Gastrocnemius medialis (tissue), 4 donors: ENCODE results near the gene SLC17A4. TPM values are rescaled to one million over a fixed set of nuclear protein-coding genes. Genes with fewer than 3 reads are reported as not detected.
"Not testable (repeated sequence)": the region's sequence is repeated elsewhere in the genome, so short reads cannot be mapped to it uniquely, and the experiment has no call there.

Experiments
- ATAC-seq, 2 donors: fragments of 150-250 bp; one replicate each; pipeline ENCODE4 v1.9.1; 2016
- DNase-seq, 2 donors: peaks; one replicate each; pipeline ENCODE4 v3.0.0-alpha.2; 2019
- H3K27ac ChIP-seq, 4 donors: fragments of 200-600 bp; sonication (generic); 1 replicate in 1 of 4; 2 replicates in 3 of 4; pipeline ENCODE4 v1.5.1; 2016 to 2018; ENCODE audit warnings: mild to moderate bottlenecking in 2 of 4, moderate library complexity in 1 of 4
- H3K27me3 ChIP-seq, 3 donors: fragments of 200-600 bp; sonication (generic) in 2 of 3; 1 replicate in 1 of 3; 2 replicates in 2 of 3; pipeline versions ENCODE4 v1.5.1 to v1.6.0; 2016 to 2019; ENCODE audit warnings: mild to moderate bottlenecking in 1 of 3, moderate library complexity in 1 of 3
- H3K36me3 ChIP-seq, 2 donors: fragments of 200-600 bp; sonication (generic) in 1 of 2; one replicate each; pipeline ENCODE4 v1.5.1; 2017 to 2018
- H3K4me1 ChIP-seq, 2 donors: fragments of 200-600 bp; sonication (generic) in 1 of 2; one replicate each; pipeline ENCODE4 v1.5.1; 2016 to 2017; ENCODE audit warnings: mild to moderate bottlenecking in 2 of 2
- H3K4me3 ChIP-seq, 4 donors: fragments of 200-600 bp; sonication (generic) in 3 of 4; 1 replicate in 1 of 4; 2 replicates in 3 of 4; pipeline ENCODE4 v1.5.1; 2016 to 2019; ENCODE audit warnings: mild to moderate bottlenecking in 2 of 4
- H3K9me3 ChIP-seq, 3 donors: fragments of 200-600 bp; sonication (generic) in 2 of 3; 1 replicate in 1 of 3; 2 replicates in 2 of 3; pipeline ENCODE4 v1.5.1; 2016 to 2019
- POLR2A ChIP-seq, 2 donors: fragments of 450-650 bp; IDR thresholded peaks; one replicate each; pipeline ENCODE4 v1.6.1; 2017; ENCODE audit warnings: antibody characterized with exemption in 2 of 2, mild to moderate bottlenecking in 2 of 2, moderate library complexity in 2 of 2
- in situ Hi-C, 4 donors: fragments of 200-750 bp; cut with MboI; loops; one replicate each; pipeline versions ENCODE4 v1.15.0 to v1.8.0; 2017; ENCODE audit warnings: low sequenced_read_pairs in 4 of 4
- intact Hi-C: fragments of 100-400 bp; cut with DNase I; formaldehyde crosslinking; loops from one replicate; pipeline ENCODE4 v1.15.1; 2023; ENCODE audit warnings: low total_unique reads
- total RNA-seq, 4 donors: library from RNA; depleted of rRNA; stranded (reverse); fragments of >200 nt; gene quantifications; one replicate each; pipeline versions ENCODE4 v1.1.0 to v1.2.3, GENCODE V29; 2016
- TF ChIP-seq, protein P1 (sequence below), 5 experiments: fragments of 450-650 bp in 3 of 5; fragments of 200-600 bp in 2 of 5; sonication (generic) in 2 of 5; IDR thresholded peaks in 4 of 5; conservative IDR thresholded peaks in 1 of 5; 1 replicate in 4 of 5; 2 replicates in 1 of 5; pipeline ENCODE4 v1.5.1; 2016 to 2019; ENCODE audit warnings: antibody characterized with exemption in 5 of 5, mild to moderate bottlenecking in 3 of 5, moderate library complexity in 3 of 5

Gene SLC17A4
- total RNA-seq, 4 donors from 2014 or later: 0.12 TPM; not detected in 3

DNA sequence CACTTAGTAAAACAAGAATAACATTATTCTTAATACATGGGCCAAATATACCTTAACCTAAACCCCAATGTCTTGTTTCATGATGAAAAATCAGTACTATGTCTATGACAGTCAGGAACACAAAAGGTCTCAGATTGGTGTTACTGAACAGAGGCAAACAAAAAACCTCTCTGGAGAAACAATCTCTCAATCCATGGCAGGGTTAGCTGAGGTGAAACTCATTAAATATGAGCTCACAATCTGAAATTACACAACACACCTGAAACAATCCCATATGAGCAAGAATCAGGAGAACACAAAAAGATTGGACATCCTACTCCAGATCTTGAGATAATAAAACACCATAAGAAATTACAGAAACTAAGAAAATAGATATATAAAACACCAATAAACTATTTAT lies 6.5 kb upstream of the SLC17A4 start:
- TF ChIP-seq, protein P1, sequence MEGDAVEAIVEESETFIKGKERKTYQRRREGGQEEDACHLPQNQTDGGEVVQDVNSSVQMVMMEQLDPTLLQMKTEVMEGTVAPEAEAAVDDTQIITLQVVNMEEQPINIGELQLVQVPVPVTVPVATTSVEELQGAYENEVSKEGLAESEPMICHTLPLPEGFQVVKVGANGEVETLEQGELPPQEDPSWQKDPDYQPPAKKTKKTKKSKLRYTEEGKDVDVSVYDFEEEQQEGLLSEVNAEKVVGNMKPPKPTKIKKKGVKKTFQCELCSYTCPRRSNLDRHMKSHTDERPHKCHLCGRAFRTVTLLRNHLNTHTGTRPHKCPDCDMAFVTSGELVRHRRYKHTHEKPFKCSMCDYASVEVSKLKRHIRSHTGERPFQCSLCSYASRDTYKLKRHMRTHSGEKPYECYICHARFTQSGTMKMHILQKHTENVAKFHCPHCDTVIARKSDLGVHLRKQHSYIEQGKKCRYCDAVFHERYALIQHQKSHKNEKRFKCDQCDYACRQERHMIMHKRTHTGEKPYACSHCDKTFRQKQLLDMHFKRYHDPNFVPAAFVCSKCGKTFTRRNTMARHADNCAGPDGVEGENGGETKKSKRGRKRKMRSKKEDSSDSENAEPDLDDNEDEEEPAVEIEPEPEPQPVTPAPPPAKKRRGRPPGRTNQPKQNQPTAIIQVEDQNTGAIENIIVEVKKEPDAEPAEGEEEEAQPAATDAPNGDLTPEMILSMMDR (IDR thresholded peaks at IDR 0.05 in 4 of 5, conservative IDR thresholded peaks at IDR 0.05 in 1 of 5): no peak
- TF ChIP-seq POLR2A (IDR thresholded peaks at IDR 0.05): no peak
- Histone ChIP-seq H3K4me3 (no peak overlapping the region), H3K27ac (no peak overlapping the region), H3K36me3 (no peaks in the 10 kb centered on the region), H3K9me3 (no peaks in the 10 kb centered on the region), H3K4me1 (no peaks in the 10 kb centered on the region), H3K27me3 (no peaks in the 10 kb centered on the region)
- ATAC-seq (no peak), DNase-seq (no peak)
- in situ Hi-C loops (no loop called here), intact Hi-C loops (no loop called here)

DNA sequence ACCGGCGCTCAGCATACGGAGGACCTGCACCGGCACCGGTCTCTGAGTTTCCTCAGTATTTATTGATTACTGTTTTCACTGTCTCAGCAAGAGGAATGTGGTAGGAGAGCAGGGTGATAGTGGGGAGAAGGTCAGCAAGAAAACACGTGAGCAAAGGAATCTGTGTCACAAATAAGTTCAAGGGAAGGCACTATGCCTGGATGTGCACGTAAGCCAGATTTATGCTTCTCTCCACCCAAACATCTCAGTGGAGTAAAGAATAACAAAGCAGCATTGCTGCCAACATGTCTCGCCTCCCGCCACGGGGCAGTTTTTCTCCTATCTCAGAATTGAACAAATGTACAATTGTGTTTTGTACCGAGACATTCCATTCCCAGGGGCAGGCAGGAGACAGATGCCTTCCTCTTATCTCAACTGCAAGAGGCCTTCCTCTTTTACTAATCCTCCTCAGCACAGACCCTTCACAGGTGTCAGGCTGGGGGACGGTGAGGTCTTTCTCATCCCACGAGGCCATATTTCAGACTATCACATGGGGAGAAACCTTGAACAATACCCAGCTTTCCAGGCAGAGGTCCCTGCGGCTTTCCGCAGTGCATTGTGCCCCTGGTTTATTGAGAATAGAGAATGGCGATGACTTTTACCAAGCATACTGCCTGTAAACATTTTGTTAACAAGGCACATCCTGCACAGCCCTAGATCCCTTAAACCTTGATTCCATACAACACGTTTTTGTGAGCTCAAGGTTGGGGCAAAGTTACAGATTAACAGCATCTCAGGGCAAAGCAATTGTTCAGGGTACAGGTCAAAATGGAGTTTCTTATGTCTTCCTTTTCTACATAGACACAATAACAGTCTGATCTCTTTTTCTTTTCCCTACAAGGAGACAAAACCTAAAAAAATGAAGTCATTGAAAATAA lies 5.7 kb upstream of the SLC17A4 start:
- intact Hi-C loops, H3K9me3 ChIP-seq, H3K4me1 ChIP-seq, DNase-seq, ATAC-seq, H3K27ac ChIP-seq, in situ Hi-C loops, H3K27me3 ChIP-seq, H3K4me3 ChIP-seq, H3K36me3 ChIP-seq: not testable (repeated sequence)

GRCh38 chr6:25749837-25750236 lies 4.7 kb upstream of the SLC17A4 start:
- Histone ChIP-seq H3K4me1 (no peaks in the 10 kb centered on the region), H3K36me3 (no peaks in the 10 kb centered on the region), H3K4me3 (no peak overlapping the region), H3K9me3 (no peaks in the 10 kb centered on the region), H3K27me3 (no peaks in the 10 kb centered on the region), H3K27ac (no peak overlapping the region)
- no peak for DNase-seq
- ATAC-seq: no peak
- in situ Hi-C loops: no loop called here
- TF ChIP-seq POLR2A (IDR thresholded peaks at IDR 0.05): no peak
- TF ChIP-seq, protein P1 (IDR thresholded peaks at IDR 0.05 in 4 of 5, conservative IDR thresholded peaks at IDR 0.05 in 1 of 5): no peak
- intact Hi-C loops: no loop called here

DNA sequence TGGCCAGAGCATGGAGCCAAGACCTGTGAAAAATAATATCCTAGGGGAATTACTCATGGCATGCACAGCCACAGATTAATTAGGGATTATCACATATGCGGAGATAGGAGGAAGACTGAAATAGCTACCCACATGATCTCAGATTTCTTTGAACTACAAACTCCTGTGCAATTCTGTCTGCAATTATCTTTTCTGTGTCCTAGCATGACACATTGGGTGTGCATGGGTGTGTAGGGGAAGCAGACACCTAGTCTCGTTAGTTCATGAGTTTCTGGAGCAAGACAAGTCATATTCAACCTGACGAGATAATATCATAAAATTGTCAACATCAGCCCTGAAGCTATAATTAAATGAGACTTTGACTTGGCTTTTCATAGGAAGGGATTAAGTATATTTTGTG lies 3.6 kb upstream of the SLC17A4 start:
- Histone ChIP-seq H3K9me3 (no peaks in the 10 kb centered on the region), H3K27ac (no peak overlapping the region), H3K4me3 (no peak overlapping the region), H3K36me3 (no peaks in the 10 kb centered on the region), H3K4me1 (no peaks in the 10 kb centered on the region), H3K27me3 (no peaks in the 10 kb centered on the region)
- in situ Hi-C loops: no loop called here
- ATAC-seq: no peak
- no peak for DNase-seq
- no peak for TF ChIP-seq POLR2A (IDR thresholded peaks at IDR 0.05)
- TF ChIP-seq, protein P1 (IDR thresholded peaks at IDR 0.05 in 4 of 5, conservative IDR thresholded peaks at IDR 0.05 in 1 of 5): no peak
- intact Hi-C loops: no loop called here

DNA sequence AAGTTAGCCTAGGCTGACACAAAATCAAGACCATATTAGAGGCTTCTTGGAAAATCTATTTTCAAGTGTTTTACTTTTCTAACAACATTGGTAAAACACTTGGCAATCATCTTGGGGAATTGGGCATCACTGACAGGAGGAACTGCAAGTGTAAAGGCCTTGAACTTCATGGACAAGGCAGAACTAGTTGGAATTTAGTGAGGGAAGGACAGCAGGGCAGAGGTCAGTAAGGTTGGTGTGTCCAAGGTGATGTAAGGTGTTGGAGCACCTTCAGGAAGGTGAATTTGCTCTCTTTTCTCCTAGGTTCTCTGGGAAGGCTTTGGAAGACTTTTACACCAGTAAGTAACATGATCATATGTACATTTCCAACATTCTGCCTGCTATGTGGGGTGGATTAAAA lies 1.5 kb upstream of the SLC17A4 start:
- intact Hi-C loops (no loop called here), in situ Hi-C loops (no loop called here)
- no peaks in the 10 kb centered on the region for H3K36me3 ChIP-seq
- ATAC-seq (no peak), DNase-seq (no peak)
- H3K27ac ChIP-seq: no peak overlapping the region
- TF ChIP-seq, protein P1 (IDR thresholded peaks at IDR 0.05 in 4 of 5, conservative IDR thresholded peaks at IDR 0.05 in 1 of 5): no peak
- no peak for TF ChIP-seq POLR2A (IDR thresholded peaks at IDR 0.05)
- H3K4me3 ChIP-seq: no peak overlapping the region
- H3K27me3 ChIP-seq: no peaks in the 10 kb centered on the region
- H3K9me3 ChIP-seq: no peaks in the 10 kb centered on the region
- H3K4me1 ChIP-seq: no peaks in the 10 kb centered on the region
